ENCODE measurements around the gene RAPGEF2.

GRCh38 chr4:159111416-159111815 lies 8.5 kb downstream of the RAPGEF2 start:
- TF ChIP-seq CTCF (IDR thresholded peaks at IDR 0.05; ENCODE audit: poor library complexity) (no peak), EZH2phosphoT487 (IDR thresholded peaks at IDR 0.05; ENCODE audit: low read depth, severe bottlenecking, unreplicated experiment) (no peak), EZH2 (IDR thresholded peaks at IDR 0.05; ENCODE audit: borderline replicate concordance) (no peak)

Measured in hepatocyte (in vitro differentiated cells).